ENCODE data around the gene SLC4A9.
"Not testable (repeated sequence)": the region's sequence is repeated elsewhere in the genome, so short reads cannot be mapped to it uniquely, and the experiment has no call there.

SLC4A9 gene

DNA sequence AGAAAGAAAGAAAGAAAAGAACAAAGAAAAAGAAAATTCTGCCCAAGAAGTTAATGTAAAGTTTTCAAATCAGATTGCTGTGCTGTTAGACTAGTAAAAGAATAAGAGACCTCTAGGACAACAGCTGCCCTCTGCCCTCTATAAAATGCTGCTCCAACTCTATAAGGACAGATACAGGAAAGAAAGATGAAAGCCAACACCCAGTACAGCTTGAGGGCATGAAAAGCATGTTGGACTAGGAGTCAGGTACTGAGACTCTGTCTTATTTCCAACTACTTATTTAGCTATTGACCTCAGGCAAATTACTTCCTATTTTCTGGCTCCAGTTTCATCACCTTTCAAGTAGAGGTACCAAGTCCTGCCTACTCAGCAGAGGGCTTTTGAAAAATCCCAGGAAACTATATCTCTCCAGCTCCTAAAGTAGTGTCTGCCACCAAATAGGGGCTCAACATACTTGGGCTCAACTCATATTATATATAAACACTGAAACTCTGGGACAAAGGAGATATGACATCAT, 19.3 kb upstream of the SLC4A9 start:
- no peak for DNase-seq

DNA sequence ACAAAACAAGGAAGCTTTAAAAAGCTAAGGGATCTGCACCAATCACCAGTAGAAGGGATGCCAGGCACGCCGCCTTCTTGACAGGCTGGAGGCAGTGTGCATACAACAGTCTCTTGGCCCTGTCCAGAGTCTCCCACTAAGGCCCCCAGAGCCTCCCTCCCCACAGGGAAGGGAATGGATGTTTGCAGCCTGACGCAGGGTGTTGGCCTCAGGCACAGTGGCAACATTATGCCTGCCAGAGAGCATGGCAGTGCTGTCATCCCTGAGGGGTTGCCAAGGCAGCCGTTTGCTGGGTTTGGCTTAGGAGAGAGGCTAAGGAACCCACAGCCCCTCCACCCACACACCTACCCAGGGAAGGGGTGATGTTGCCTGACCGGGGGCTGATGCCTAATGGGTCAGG, 18.4 kb upstream of the SLC4A9 start:
- no peak for DNase-seq

DNA sequence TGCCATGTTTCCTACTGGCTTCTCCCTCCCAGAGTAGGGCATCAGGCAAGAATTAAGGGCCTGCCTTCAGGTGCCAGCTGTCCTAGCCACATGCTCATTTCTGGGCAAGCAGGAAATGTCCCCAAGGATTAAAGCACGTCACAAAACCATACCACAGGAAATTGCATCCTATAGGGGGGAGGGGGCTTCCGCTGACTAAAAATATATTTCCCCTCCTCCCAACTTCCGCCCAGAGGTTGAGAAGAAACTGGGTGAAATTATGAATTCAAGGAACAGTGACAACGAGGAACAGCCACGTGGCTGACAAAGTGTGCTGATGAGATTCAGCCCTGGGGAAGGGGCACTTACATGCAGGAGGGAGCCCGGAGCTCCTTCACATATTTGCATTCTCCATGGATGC, 17.7 kb upstream of the SLC4A9 start:
- peak; percentile 22 for DNase-seq

DNA sequence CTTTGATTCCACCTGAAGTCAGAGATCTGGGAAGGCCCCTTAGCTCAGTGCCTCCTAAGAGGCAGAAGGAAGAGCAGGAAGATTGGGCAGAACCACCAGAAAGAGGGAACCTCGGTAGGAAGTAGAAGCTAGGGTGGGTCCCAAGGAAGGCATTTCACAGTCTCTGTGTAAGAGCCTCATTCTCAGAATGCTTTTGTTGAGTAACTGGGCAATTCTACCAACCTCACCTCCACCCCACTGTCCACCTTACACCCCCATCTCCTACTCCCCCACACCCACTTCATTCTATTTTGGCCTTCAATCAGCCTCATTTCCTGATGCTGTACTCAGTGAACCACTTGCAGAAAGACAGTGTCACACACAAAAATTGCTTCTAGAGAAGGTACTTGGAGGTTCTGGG, 17.1 kb upstream of the SLC4A9 start:
- no peak for DNase-seq

DNA sequence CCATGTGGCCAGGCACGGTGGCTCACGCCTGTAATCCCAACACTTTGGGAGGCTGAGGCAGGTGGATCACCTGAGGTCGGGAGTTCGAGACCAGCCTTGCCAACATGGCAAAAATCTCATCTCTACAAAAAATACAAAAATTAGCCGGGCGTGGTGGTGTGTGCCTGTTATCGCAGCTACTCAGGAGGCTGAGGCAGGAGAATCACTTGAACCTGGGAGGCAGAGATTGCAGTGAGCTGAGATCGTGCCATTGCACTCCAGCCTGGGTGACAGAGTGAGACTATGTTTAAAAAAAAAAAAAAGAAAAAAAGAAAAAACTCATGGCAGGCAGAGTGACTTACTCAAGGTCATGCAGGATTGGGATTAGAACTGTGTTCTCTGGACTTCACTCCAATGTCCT, 16.1 kb upstream of the SLC4A9 start:
- DNase-seq = not testable (repeated sequence)

DNA sequence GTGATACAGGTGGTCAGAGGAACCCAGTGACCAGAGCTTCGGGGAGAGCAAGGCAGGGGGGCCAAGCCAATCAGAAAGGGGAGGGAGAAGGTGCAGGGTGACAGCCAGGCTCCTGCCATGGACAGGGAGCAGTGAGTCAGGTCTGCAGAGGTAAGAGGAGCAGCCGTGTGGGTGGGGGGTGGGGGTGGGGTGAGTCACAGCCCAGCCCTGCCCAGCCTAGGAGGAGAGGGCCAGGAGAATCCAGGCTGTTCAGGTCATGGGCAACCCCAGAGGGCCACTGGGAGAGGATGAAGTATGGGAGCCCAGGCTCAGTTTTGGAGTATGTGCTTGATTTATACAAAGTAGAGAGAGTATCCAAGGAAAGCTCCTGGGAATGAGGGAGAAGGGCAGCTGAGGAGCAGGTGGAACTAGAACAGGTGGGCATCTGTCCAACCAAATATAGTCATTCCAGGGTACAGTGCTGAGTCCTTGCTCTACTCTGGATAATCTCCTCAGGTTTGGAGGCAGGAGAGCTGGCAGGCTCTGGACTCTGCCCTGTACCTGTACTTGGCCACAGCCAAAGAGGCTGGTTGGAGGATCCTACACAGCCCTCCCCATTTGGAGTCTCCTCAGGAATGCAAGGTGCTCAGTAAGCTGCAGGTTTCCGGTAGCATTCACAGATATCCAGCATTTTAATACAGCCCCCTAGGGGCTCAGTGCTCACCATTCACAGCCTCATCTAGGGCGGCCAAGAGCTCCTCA, 15.1 kb upstream of the SLC4A9 start:
- peak; percentile 24 for DNase-seq

DNA sequence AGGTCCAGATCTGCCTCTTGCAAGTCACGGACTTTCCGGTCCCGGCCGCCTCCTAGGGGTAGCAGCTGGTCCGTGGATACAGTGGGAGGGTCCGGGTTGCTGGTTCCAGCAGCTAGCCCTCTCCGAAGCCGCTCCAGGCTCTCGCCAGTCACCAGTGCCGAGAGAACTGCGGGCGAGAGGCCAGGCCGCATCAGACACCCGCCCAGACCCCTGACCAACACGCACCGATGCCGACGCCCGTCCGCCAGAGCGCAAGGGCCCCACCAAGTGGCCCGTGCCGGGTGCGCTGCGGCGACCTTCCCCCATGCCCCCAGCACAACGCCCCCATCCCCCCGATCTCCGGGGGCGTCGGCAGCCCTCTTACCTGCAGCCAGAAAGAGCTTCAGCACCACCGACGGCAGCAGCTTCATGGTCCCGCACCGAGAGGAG, 14.1 kb upstream of the SLC4A9 start:
- DNase-seq = no peak

DNA sequence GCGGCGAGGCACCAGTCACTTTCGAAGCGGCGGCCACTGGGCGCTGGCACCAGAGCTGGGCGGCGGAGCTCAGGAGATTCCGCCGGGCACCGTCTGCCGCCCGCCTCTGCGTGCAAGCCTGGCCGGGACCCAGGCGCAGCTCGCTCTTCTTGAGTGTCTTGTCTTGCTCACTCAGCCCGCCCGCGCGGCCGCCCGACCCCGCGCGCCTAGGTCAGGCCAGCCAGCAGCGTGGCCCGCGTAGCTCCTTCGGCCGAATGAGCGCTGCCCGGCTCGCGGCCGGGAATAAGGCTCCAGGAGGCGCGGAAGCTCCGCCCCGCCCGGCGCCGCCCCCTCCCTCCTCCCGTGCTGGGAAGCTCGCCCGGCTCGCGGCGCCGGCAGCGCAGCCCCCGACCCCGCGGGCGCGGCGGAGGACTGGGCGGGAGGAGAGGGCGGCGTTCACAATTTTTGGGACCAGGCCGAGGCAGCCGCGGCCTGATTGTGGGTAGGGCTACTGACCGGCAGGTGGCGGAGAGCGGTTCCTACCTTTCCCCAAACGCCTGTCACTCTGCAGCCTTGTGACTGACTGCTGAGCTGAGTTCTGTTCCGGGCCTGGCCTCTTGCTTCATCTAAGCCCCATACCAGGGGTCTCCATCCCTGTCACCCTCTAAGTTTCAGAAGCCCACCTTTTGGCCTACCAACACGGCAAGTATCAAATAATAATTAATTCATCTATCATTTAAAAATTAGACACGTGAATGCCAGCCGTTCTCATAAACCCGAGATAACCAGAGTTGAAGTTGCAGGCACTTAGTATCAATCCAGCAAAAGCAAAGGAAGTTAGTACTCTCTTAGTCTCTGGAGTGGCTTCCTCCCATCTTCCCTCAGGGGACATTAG, 13.4 kb upstream of the SLC4A9 start, which contains the start of gene HBEGF:
Gene HBEGF (minus strand): TSS at position 256 of the 874 bp plus-strand sequence. CDS start 275 bp downstream, outside the sequence.
- peak; percentile 33 for DNase-seq

DNA sequence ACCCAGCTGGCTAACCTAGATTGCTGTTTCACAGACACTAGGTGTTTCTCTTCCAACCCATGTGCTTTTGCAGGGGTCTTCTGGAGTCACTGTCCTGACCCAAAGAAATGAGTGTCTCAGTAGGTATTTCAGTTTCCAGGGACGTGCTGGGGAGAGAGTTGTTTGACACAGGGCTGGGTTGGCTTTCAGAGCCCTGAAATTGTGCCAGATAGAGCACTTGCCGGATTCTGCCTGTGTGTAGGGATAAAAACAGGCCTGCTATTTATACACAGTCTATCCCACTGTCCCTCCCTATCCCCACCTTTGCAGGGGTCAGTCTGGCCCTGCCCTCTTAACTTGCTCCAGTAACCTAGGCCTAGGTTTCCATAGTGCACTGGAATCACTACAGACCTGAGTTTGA, 12.6 kb upstream of the SLC4A9 start:
- no peak for DNase-seq

DNA sequence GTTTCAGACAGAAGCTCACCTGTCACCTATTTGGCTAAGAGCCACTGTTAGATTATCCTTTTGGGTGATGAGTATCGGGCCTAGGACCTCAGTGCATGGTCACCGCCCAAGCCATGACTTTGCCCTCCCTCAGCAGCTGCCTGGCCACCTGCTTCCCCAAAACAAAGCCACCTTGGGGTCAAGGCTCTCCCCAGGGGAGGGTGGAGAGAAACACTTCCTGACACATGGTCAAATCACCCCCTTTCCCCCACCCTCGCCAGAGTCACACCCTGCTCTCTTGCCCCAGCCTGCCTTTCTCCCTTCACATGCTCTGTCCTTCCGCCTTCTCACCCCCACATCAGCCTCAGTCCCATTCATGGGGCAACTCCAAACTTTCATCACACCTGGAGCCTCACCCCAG, 11.9 kb upstream of the SLC4A9 start:
- no peak for DNase-seq

DNA sequence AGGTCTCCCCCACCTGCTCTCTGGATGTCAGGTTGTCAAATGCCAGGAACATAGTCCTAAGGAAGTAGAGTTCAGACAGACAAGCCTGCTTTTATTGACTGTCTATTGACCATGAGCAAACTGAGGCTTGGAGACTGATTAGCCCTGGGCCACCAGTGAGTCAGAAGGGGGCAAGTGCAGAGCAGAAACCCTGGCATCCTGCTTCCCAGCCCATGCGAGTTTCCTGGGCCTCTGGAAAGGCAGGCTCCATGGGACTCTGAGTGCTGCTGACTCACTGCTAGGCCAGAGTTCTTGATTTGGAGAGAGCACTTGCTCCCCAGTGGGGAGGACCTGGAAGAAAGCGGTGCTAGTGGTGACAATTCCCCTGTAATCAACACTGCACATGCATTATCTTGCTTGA, 10.8 kb upstream of the SLC4A9 start:
- DNase-seq = no peak

DNA sequence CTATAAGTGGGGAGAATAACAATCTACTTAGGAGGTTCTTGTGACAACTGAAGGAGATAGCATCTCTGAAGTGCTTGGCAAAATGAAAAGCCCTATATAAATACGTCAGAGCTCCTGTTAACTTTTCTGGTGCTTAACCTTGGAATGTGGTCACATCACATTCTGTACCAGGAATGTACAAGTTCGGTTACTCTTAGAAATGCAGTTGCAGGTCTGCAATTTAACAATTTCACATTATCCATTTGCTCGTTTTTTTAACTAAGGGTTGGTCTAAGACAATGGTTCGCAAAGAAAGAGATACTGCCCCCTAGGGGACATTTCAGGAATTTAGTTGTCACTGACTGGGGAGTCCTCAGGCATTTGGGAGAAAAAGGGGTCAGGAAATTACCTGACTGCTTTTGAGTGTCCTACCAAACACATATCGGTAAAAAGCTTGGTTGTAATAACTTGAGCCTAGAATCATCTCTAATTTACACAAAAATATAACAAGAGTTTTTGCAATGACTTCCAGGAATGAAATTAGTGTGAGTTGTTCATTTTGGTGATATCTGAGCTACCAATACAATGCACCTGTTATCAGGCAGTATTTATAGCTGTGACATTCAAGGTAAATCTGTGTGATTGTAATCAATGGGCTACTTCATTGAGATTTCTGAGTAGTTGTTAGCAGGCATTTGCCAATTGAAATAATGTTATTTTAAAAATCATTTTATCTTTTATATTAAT, 8.2 kb upstream of the SLC4A9 start:
- peak; percentile 80 for DNase-seq

DNA sequence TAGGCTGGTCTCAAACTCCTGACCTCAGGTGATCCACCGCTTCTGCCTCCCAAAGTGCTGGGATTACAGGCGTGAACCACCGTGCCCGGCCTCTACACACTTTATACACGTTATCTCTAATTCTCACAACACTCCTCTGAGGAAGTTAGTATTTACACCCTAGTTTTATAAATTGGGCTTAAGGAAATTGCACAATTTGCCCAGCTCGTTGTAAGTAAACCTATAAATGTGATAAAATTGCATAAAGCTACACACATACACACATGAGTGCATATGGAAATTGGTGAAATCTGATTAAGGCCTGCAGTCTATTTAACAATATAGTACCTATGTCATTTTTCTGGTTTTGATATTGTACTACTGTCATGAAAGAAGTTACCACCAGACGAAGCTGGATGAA, 4.4 kb upstream of the SLC4A9 start:
- no peak for DNase-seq

DNA sequence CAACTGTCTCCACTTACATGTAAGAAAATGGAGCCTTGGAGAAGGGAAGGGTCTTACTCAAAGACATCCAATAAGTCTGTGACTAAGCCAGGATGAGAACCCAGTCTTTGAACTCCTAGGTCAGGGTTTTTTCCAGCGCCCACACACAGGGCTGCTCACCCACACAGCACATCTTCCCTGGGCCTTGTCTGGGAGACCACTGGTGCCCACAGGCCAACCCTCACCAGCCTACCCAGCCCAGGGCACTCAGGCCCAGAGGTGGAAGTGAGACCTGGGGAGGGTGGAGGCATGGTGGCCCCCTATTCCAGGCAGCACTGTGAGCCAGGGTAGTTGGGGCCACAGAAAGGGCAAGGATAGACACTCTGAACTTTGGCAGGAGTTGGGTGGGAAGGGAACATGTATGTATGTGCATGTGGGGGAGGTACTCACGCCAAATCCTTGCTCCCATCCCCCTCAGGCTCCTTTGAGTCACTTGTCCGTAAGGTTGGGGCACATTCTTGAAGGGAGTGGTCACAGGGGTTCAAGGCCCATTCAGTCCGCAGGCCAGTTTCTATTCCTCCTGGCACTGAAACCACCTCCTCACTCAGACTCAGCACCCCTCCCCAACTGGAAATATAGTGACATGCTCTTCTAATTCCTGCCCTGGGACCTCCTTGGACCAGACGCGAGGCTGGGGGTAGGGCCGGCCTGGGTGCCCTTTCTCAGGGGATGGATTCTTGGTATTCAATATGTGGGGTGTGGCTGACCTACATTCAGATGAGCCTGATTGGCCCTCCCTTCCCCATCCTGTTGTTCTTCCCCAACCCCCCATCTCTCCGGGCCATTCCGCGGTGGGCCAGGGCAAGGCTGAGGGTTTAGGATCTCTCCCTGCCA, 2.9 kb upstream of the SLC4A9 start:
- no peak for DNase-seq

DNA sequence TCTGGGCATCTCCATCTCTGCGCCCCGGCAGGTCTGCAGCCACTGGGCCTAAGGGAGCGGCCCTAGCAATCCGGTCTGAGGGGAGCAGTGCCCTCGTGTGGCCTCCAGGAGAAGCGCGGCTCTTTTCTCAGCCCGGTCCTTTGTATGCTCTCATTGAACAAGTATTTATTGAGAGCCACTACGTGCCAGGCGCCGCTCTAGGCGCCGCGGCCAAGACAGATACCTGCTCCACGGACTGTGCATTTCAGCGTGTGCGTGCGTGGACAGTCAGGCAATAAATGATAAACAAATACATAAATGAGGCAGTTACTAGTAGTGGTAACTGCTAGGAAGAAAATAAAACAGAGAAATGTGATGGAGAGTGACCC, 2.3 kb upstream of the SLC4A9 start:
- peak; percentile 77 for DNase-seq

DNA sequence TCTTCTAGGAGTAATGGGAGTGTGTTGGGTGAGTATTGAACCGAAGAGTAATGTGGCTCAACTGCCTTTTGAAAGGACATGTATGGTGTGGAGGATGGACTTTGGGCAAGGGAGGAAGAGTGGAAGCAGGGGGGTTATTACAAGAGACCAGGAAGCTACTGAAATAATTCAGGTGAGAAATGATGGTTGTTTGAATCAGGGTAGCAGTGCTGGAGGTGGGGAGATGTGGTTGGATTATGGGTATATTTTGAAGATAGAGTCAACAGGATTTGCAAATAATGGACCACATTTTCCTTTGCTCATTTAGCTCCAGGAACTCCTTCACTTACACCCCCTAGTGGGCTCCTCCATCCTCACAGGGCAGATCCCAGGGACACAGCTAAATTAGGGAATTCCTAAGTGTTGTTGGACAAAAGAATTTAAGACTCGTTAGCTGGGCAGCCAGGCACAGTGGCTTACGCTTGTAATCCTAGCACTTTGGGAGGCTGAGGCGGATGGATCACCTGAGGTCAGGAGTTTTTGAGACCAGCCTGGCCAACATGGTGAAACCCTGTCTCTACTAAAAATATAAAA, 1.2 kb upstream of the SLC4A9 start:
- DNase-seq = no peak

DNA sequence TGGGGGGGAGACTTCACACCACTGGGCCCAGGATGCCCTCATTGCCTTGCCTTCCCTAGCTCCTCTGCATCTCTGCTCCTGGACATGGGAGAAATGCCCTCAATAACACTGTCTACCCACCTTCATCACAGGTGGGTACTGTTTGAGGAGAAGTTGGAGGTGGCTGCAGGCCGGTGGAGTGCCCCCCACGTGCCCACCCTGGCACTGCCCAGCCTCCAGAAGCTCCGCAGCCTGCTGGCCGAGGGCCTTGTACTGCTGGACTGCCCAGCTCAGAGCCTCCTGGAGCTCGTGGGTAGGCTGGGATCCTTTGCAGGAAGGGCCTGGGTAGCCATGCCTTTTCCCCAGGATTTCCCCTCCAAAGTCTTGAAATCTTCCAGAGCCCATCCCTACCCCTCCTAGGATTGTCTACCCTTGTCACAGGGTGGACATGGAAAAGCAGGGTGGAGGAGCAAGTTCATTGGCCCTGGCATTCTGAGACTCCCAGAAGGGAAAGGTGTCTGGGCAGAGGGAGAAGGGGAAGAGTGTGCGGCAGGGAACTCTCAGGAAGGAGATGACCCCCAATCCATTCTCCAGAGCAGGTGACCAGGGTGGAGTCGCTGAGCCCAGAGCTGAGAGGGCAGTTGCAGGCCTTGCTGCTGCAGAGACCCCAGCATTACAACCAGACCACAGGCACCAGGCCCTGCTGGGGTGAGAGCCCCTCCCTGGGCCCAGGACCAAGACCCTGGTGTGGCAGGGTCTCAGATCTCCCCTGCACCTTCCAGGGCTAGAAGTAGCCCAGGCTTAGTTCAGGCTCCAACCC, 886 bp downstream of the SLC4A9 start:
- DNase-seq = no peak

DNA sequence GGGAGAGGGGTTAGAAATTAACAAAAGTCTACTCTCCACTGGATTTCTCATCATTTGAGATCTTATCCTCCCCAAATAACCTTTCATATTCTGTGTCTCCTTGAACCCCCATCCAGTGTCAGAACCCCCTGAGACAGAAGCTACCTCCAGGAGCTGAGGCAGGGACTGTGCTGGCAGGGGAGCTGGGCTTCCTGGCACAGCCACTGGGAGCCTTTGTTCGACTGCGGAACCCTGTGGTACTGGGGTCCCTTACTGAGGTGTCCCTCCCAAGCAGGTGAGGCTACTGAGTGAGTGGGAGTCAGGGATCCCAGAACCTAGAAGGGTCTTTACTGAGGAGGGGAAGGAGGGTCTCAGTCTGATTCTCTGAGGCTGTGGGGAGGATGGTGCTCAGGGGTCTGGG, 1.9 kb downstream of the SLC4A9 start:
- DNase-seq = no peak

DNA sequence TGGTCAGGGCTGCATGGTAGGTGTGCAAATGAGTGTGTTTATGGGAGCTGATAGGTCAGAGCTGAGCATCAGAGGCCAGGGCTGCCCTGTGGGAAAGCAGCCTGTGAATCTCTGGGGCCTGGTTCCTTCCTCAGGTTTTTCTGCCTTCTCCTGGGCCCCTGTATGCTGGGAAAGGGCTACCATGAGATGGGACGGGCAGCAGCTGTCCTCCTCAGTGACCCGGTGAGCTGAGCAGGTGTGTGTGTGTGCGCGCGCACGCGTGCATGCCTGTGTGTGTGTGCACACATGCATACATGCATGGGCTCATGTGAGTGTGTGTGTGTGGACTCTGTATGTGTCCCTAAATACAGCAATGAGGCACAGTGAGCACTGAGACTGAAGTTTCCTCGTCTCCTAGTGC, 2.3 kb downstream of the SLC4A9 start:
- DNase-seq = no peak

DNA sequence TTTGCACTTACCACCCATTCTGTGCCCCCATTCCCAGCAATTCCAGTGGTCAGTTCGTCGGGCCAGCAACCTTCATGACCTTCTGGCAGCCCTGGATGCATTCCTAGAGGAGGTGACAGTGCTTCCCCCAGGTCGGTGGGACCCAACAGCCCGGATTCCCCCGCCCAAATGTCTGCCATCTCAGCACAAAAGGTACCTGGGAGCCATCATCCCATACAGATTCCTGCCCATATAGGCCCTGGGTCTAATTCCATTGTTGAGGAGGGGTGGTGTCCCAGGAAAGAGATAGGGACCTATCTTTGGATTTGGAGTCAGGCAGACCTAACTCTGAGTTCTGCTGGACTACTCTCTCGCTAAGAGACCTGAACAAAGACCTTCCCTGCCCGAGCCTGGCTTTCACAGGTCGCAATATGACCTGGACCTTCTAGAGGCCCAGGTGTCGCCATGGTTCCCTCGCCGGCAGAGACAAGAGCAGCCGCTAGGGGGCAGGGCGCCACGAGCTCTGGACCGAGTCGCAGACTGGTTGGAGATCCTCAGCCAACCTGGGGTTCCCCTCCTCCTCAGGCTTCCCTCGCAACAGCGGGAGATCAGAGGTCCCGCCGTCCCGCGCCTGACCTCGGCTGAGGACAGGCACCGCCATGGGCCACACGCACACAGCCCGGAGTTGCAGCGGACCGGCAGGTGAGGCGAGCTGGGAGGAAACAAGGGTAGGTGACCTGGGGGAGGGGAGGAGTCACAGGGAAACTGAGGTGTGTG, 3.1 kb downstream of the SLC4A9 start:
- DNase-seq = peak; percentile 86
